Activated naive CD8-positive, alpha-beta T cell (primary cell): ENCODE data around the gene PLB1.

Source experiments
- H3K27ac Mint-ChIP-seq: one replicate; pipeline ENCODE4 v1.8.0; 2021; ENCODE audit warnings: mixed read lengths
- H3K27me3 Mint-ChIP-seq: one replicate; pipeline ENCODE4 v1.8.0; 2021; ENCODE audit warnings: mixed read lengths
- H3K36me3 Mint-ChIP-seq: one replicate; pipeline ENCODE4 v1.8.0; 2021; ENCODE audit warnings: mixed read lengths
- H3K4me1 Mint-ChIP-seq: one replicate; pipeline ENCODE4 v1.8.0; 2021; ENCODE audit warnings: low read depth, mixed read lengths
- H3K4me3 Mint-ChIP-seq: one replicate; pipeline ENCODE4 v1.8.0; 2021; ENCODE audit warnings: mild to moderate bottlenecking, mixed read lengths
- H3K9me3 Mint-ChIP-seq: one replicate; pipeline ENCODE4 v1.8.0; 2021; ENCODE audit warnings: low read depth, mixed read lengths

The PLB1 gene

GRCh38 chr2:28587526-28588291, 91.8 kb downstream of the PLB1 start:
- Mint-ChIP-seq H3K4me1 (peaks cover 48% of the 10 kb centered on the region), H3K4me3 (peak overlapping the region; percentile 58), H3K27ac (peak overlapping the region; percentile 50), H3K9me3 (no peaks in the 10 kb centered on the region), H3K27me3 (no peaks in the 10 kb centered on the region), H3K36me3 (no peaks in the 10 kb centered on the region)

DNA sequence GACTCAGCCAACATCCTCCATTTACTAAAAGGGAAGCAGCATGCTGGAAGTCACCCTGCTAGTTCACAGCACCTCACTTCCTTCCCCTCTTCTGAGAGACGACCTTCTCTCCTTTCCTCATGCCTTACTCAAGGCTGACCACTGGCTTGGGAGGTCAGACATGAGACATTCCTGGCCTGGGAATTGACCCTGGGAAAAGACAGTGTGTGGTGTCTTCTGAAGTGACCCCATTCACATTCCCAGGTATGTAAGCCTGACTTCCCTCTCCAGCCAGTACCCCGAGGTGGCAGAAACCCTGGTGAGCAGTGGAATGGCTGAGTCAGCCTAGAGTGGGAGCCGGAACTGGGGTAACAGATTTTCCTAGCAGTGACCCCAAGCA, 92.4 kb downstream of the PLB1 start:
- Mint-ChIP-seq H3K4me1 (peaks cover 48% of the 10 kb centered on the region), H3K9me3 (no peaks in the 10 kb centered on the region), H3K36me3 (no peaks in the 10 kb centered on the region), H3K27me3 (no peaks in the 10 kb centered on the region), H3K4me3 (peak overlapping the region; percentile 58), H3K27ac (peak overlapping the region; percentile 34)

DNA sequence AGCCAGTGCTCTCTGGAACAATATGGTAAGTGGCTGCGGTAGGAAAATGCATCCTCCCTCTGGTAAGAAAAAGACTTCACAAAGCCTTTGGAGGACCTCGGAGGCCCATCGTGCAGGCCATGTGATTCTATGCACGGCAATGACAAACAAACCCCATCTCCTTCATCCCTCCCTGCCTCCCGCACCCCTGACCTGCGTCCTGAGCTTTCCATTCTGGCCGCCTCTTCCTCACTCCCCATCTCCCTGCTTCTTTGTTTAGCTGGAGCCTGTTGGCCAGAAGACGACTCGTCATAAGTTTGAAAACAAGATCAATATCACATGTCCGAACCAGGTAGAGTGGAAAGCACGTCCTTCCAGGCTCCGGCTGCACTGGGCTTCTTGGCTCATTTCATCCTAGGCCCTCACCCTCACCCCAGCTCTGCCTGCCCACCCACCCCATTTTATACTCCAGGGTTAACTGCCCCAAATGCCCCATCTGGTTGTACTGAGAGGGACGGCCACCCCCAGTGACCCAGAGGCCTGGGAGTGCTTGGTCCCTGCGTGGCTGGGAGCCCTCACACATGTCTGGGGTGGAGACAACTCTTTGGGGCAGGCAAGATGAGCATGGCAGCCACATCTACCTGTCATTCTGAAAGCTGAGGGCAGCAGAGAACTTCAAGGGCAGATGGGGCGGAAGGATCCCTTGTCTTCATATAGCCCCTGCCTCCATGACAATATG, 94.0 kb downstream of the PLB1 start:
- Mint-ChIP-seq H3K27ac (peak overlapping the region; percentile 23), H3K4me3 (no peak overlapping the region)

DNA sequence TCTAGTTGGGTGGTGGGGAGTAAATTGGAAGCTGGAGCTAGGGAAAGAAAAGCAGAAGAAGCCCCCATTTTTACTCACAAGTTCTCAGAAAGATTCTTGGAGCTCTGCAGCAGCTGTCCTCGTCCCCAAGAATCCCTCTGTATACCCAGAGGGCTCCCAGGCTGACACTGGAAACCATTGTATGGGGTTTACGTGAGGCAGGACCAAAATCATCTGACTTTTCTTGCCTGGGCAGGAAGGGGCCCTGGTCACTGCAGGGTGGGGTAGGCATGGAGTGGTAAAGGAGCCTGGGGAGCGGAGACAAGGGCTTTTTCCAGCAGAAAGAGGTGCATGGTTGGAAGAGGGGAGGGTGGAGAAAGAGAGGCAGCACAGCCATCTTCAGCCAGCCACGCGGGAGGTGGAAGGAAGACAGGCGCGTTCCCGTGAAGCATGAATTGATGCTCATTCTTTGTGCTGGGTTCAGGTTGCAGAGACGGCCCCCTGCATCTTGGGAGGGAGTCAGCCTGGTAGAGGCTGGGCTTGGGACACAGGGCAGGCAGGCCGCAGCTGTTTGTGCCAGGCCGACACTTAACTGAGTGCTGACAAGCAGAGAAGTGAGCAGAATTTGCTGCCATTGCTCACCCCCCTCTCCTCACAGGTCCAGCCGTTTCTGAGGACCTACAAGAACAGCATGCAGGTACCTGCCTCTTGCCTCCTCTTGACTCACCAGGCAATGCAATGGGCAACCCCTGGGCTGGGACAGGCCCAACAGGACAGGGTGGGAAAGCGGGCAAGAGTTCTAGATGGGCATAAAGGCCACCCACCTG, 94.8 kb downstream of the PLB1 start:
- Mint-ChIP-seq H3K4me1 (peaks cover 42% of the 10 kb centered on the region), H3K36me3 (no peaks in the 10 kb centered on the region), H3K27me3 (no peaks in the 10 kb centered on the region), H3K9me3 (no peaks in the 10 kb centered on the region), H3K27ac (no peak overlapping the region), H3K4me3 (no peak overlapping the region)

More for the DNA sequence above, 94.0 kb downstream of the PLB1 start:
- H3K9me3 Mint-ChIP-seq, result no peaks in the 10 kb centered on the region
- H3K4me1 Mint-ChIP-seq, result peaks cover 43% of the 10 kb centered on the region
- H3K36me3 Mint-ChIP-seq, result no peaks in the 10 kb centered on the region
- no peaks in the 10 kb centered on the region for H3K27me3 Mint-ChIP-seq

GRCh38 chr2:28591711-28592335, 96.0 kb downstream of the PLB1 start:
- Mint-ChIP-seq H3K27ac (no peak overlapping the region), H3K27me3 (no peaks in the 10 kb centered on the region), H3K36me3 (no peaks in the 10 kb centered on the region)

DNA sequence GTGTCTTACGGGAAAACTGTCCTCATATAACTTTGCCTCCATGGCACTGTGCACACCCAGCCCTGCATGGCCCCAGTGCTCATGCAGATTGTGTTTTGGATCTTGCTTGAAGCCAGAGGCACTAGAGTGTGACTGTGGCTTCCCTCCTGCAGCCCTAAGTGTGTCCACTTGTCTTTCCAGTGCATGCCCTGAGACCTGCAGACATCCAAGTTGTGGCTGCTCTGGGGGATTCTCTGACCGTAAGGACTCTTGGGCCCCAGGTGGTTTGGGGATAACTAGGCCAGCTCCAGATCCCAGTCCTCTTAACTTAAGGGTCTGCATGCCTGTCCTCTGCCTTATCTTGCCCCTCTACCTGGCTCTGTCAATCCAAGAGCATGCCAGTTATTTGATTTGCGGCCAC, 96.6 kb downstream of the PLB1 start:
- H3K4me1 Mint-ChIP-seq, result peaks cover 29% of the 10 kb centered on the region
- no peak overlapping the region for H3K4me3 Mint-ChIP-seq
- no peaks in the 10 kb centered on the region for H3K36me3 Mint-ChIP-seq
- H3K9me3 Mint-ChIP-seq, result no peaks in the 10 kb centered on the region
- H3K27me3 Mint-ChIP-seq, result no peaks in the 10 kb centered on the region
- no peak overlapping the region for H3K27ac Mint-ChIP-seq

More at GRCh38 chr2:28591711-28592335, 96.0 kb downstream of the PLB1 start:
- Mint-ChIP-seq H3K9me3 (no peaks in the 10 kb centered on the region), H3K4me1 (peaks cover 35% of the 10 kb centered on the region), H3K4me3 (no peak overlapping the region)

DNA sequence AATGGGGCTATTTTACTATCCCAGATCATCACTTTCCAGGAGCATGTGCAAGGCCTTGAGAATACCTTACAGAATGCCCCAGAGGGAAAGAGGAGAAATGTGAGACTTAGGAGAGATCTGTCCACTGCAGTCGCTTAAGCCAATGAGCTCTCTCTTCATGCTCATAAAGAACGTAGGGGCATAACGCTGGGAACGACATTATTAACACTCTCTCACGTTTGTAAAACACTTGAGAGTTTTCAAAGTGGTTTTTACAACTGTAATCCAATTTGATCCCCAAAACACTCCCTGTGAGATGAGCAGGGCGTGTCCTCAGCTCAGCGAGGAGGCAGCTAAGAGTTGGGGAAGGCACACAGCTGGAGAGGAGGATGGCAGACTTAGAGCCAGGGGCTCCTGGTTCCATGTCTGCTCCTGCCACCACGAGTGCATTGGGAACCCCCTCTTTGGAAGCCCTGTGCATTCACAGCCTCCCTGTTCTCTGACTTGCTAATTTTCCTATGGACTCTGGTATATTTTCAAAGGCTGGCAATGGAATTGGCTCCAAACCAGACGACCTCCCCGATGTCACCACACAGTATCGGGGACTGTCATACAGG, 97.4 kb downstream of the PLB1 start:
- Mint-ChIP-seq H3K27ac (no peak overlapping the region), H3K4me3 (no peak overlapping the region), H3K9me3 (no peaks in the 10 kb centered on the region), H3K36me3 (no peaks in the 10 kb centered on the region), H3K4me1 (peaks cover 21% of the 10 kb centered on the region), H3K27me3 (no peaks in the 10 kb centered on the region)

GRCh38 chr2:28594000-28594331, 98.1 kb downstream of the PLB1 start:
- no peaks in the 10 kb centered on the region for H3K36me3 Mint-ChIP-seq
- H3K27me3 Mint-ChIP-seq, result no peaks in the 10 kb centered on the region
- H3K4me1 Mint-ChIP-seq, result peaks cover 18% of the 10 kb centered on the region
- H3K4me3 Mint-ChIP-seq, result peak overlapping the region; percentile 61
- no peaks in the 10 kb centered on the region for H3K9me3 Mint-ChIP-seq
- H3K27ac Mint-ChIP-seq, result peak overlapping the region; percentile 67

- Mint-ChIP-seq H3K27ac (peak overlapping the region; percentile 67), H3K36me3 (no peaks in the 10 kb centered on the region), H3K4me3 (peak overlapping the region; percentile 61), H3K9me3 (no peaks in the 10 kb centered on the region), H3K27me3 (no peaks in the 10 kb centered on the region), H3K4me1 (peaks cover 16% of the 10 kb centered on the region)
Observed at GRCh38 chr2:28594332-28595108, 98.7 kb downstream of the PLB1 start.

GRCh38 chr2:28595323-28595722, 99.5 kb downstream of the PLB1 start:
- no peak overlapping the region for H3K4me3 Mint-ChIP-seq
- no peak overlapping the region for H3K27ac Mint-ChIP-seq
- no peaks in the 10 kb centered on the region for H3K36me3 Mint-ChIP-seq
- H3K9me3 Mint-ChIP-seq, result no peaks in the 10 kb centered on the region
- peaks cover 14% of the 10 kb centered on the region for H3K4me1 Mint-ChIP-seq
- H3K27me3 Mint-ChIP-seq, result no peaks in the 10 kb centered on the region

DNA sequence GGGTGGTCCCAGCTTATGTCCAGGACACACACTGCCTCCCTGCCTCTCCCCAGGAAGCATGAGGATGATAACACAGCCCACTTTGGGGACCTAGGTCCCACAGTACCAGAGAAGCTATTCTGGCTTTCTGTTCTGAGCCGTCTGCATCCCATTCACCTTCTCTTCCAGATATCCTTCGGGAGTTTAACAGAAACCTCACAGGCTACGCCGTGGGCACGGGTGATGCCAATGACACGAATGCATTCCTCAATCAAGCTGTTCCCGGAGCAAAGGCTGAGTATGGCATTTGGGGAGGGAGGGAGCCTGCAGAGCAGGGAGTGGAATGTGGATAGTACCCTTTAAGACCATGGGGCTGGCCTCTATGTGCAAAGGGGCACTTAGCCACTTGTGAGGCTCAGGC, 102.6 kb downstream of the PLB1 start:
- Mint-ChIP-seq H3K36me3 (no peaks in the 10 kb centered on the region), H3K27ac (no peak overlapping the region), H3K4me1 (peaks cover 19% of the 10 kb centered on the region), H3K9me3 (no peaks in the 10 kb centered on the region), H3K27me3 (no peaks in the 10 kb centered on the region), H3K4me3 (no peak overlapping the region)

DNA sequence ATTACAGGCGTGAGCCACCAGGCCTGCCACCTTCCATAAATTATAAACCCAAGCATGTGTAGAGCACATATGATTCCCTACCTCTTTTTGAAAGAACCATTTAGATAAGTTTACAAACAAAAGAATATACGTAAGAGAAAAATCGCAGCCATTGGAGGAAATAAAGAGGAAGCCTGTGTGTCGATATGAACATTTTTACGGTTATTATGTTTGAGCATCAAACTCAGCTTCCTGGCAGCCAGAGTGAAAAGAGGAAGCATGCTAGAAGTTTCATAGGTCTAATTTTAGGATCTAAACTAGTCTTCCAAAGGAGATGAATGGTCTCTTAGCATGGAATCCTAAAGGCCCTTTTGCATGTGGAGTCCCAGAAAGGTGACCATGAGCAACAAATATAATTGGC, 104.3 kb downstream of the PLB1 start:
- Mint-ChIP-seq H3K36me3 (no peaks in the 10 kb centered on the region), H3K27me3 (no peaks in the 10 kb centered on the region), H3K4me1 (peaks cover 6% of the 10 kb centered on the region), H3K4me3 (no peak overlapping the region), H3K9me3 (no peaks in the 10 kb centered on the region), H3K27ac (no peak overlapping the region)

- Mint-ChIP-seq H3K27ac (no peak overlapping the region), H3K4me3 (no peak overlapping the region), H3K27me3 (no peaks in the 10 kb centered on the region), H3K36me3 (no peaks in the 10 kb centered on the region), H3K9me3 (no peaks in the 10 kb centered on the region), H3K4me1 (peaks cover 5% of the 10 kb centered on the region)
Observed at GRCh38 chr2:28601616-28602015, 105.8 kb downstream of the PLB1 start.

GRCh38 chr2:28602136-28602660, 106.3 kb downstream of the PLB1 start:
- H3K4me3 Mint-ChIP-seq, result no peak overlapping the region
- no peak overlapping the region for H3K27ac Mint-ChIP-seq
- H3K36me3 Mint-ChIP-seq, result no peaks in the 10 kb centered on the region
- H3K27me3 Mint-ChIP-seq, result no peaks in the 10 kb centered on the region
- peaks cover 5% of the 10 kb centered on the region for H3K4me1 Mint-ChIP-seq
- H3K9me3 Mint-ChIP-seq, result no peaks in the 10 kb centered on the region
